ENCODE results near the gene AMPD3.

AMPD3 gene

GRCh38 chr11:10494636-10495463 is 39.8 kb downstream of the AMPD3 start:
- no peak overlapping the region for H3K4me2 ChIP-seq (ENCODE audit: low read length)
- H3K27me3 ChIP-seq (ENCODE audit: control insufficient read depth, insufficient read depth, low read length): no peaks in the 10 kb centered on the region
- no peak overlapping the region for H3K4me3 ChIP-seq (ENCODE audit: low read length)
- H3K36me3 ChIP-seq (ENCODE audit: insufficient read depth, low read length): peaks cover 55% of the 10 kb centered on the region
- H3K9ac ChIP-seq (ENCODE audit: low read depth, low read length): no peak overlapping the region
- peaks cover 23% of the 10 kb centered on the region for H3K4me1 ChIP-seq (ENCODE audit: control insufficient read depth, insufficient read depth, low read length)
- H3K9me3 ChIP-seq (replicated peaks; ENCODE audit: low read length): no peaks in the 10 kb centered on the region

GRCh38 chr11:10495464-10495786 is 40.4 kb downstream of the AMPD3 start:
- Histone ChIP-seq H3K4me1 (ENCODE audit: control insufficient read depth, insufficient read depth, low read length) (peaks cover 18% of the 10 kb centered on the region), H3K9me3 (replicated peaks; ENCODE audit: low read length) (no peaks in the 10 kb centered on the region), H3K9ac (ENCODE audit: low read depth, low read length) (no peak overlapping the region), H3K27me3 (ENCODE audit: control insufficient read depth, insufficient read depth, low read length) (no peaks in the 10 kb centered on the region), H3K4me2 (ENCODE audit: low read length) (no peak overlapping the region), H3K4me3 (ENCODE audit: low read length) (no peak overlapping the region), H3K36me3 (ENCODE audit: insufficient read depth, low read length) (peaks cover 61% of the 10 kb centered on the region)

GRCh38 chr11:10496296-10496936 is 41.4 kb downstream of the AMPD3 start:
- peaks cover 9% of the 10 kb centered on the region for H3K4me1 ChIP-seq (ENCODE audit: control insufficient read depth, insufficient read depth, low read length)
- H3K36me3 ChIP-seq (ENCODE audit: insufficient read depth, low read length): peaks cover 70% of the 10 kb centered on the region
- H3K9me3 ChIP-seq (replicated peaks; ENCODE audit: low read length): no peaks in the 10 kb centered on the region
- no peak overlapping the region for H3K4me3 ChIP-seq (ENCODE audit: low read length)
- no peak overlapping the region for H3K4me2 ChIP-seq (ENCODE audit: low read length)
- no peak overlapping the region for H3K9ac ChIP-seq (ENCODE audit: low read depth, low read length)
- H3K27me3 ChIP-seq (ENCODE audit: control insufficient read depth, insufficient read depth, low read length): no peaks in the 10 kb centered on the region

- Histone ChIP-seq H3K9me3 (replicated peaks; ENCODE audit: low read length) (no peaks in the 10 kb centered on the region), H3K4me2 (ENCODE audit: low read length) (no peak overlapping the region), H3K27me3 (ENCODE audit: control insufficient read depth, insufficient read depth, low read length) (no peaks in the 10 kb centered on the region), H3K36me3 (ENCODE audit: insufficient read depth, low read length) (peaks cover 78% of the 10 kb centered on the region), H3K4me3 (ENCODE audit: low read length) (no peak overlapping the region), H3K4me1 (ENCODE audit: control insufficient read depth, insufficient read depth, low read length) (no peaks in the 10 kb centered on the region), H3K9ac (ENCODE audit: low read depth, low read length) (no peak overlapping the region)
These were observed 42.4 kb downstream of the AMPD3 start for GRCh38 chr11:10497371-10498021.

GRCh38 chr11:10498022-10498400 is 42.9 kb downstream of the AMPD3 start:
- H3K4me1 ChIP-seq (ENCODE audit: control insufficient read depth, insufficient read depth, low read length): no peaks in the 10 kb centered on the region
- H3K4me3 ChIP-seq (ENCODE audit: low read length): no peak overlapping the region
- no peak overlapping the region for H3K4me2 ChIP-seq (ENCODE audit: low read length)
- H3K9me3 ChIP-seq (replicated peaks; ENCODE audit: low read length): no peaks in the 10 kb centered on the region
- H3K36me3 ChIP-seq (ENCODE audit: insufficient read depth, low read length): peaks cover 79% of the 10 kb centered on the region
- no peaks in the 10 kb centered on the region for H3K27me3 ChIP-seq (ENCODE audit: control insufficient read depth, insufficient read depth, low read length)
- H3K9ac ChIP-seq (ENCODE audit: low read depth, low read length): no peak overlapping the region

- H3K27me3 ChIP-seq (ENCODE audit: control insufficient read depth, insufficient read depth, low read length): no peaks in the 10 kb centered on the region
- H3K4me1 ChIP-seq (ENCODE audit: control insufficient read depth, insufficient read depth, low read length): no peaks in the 10 kb centered on the region
- H3K9ac ChIP-seq (ENCODE audit: low read depth, low read length): no peak overlapping the region
- no peak overlapping the region for H3K4me3 ChIP-seq (ENCODE audit: low read length)
- no peaks in the 10 kb centered on the region for H3K9me3 ChIP-seq (replicated peaks; ENCODE audit: low read length)
- peaks cover 75% of the 10 kb centered on the region for H3K36me3 ChIP-seq (ENCODE audit: insufficient read depth, low read length)
- H3K4me2 ChIP-seq (ENCODE audit: low read length): no peak overlapping the region
These were observed 43.6 kb downstream of the AMPD3 start for GRCh38 chr11:10498426-10499250.

GRCh38 chr11:10499452-10499851 is 44.4 kb downstream of the AMPD3 start:
- no peaks in the 10 kb centered on the region for H3K27me3 ChIP-seq (ENCODE audit: control insufficient read depth, insufficient read depth, low read length)
- no peak overlapping the region for H3K4me2 ChIP-seq (ENCODE audit: low read length)
- peaks cover 73% of the 10 kb centered on the region for H3K36me3 ChIP-seq (ENCODE audit: insufficient read depth, low read length)
- no peak overlapping the region for H3K4me3 ChIP-seq (ENCODE audit: low read length)
- H3K4me1 ChIP-seq (ENCODE audit: control insufficient read depth, insufficient read depth, low read length): no peaks in the 10 kb centered on the region
- no peaks in the 10 kb centered on the region for H3K9me3 ChIP-seq (replicated peaks; ENCODE audit: low read length)
- no peak overlapping the region for H3K9ac ChIP-seq (ENCODE audit: low read depth, low read length)

GRCh38 chr11:10499874-10500601 is 45.0 kb downstream of the AMPD3 start:
- Histone ChIP-seq H3K4me2 (ENCODE audit: low read length) (no peak overlapping the region), H3K4me1 (ENCODE audit: control insufficient read depth, insufficient read depth, low read length) (no peaks in the 10 kb centered on the region), H3K4me3 (ENCODE audit: low read length) (no peak overlapping the region), H3K9ac (ENCODE audit: low read depth, low read length) (no peak overlapping the region), H3K9me3 (replicated peaks; ENCODE audit: low read length) (no peaks in the 10 kb centered on the region), H3K27me3 (ENCODE audit: control insufficient read depth, insufficient read depth, low read length) (no peaks in the 10 kb centered on the region), H3K36me3 (ENCODE audit: insufficient read depth, low read length) (peaks cover 72% of the 10 kb centered on the region)

GRCh38 chr11:10500757-10501684 is 46.0 kb downstream of the AMPD3 start:
- H3K9me3 ChIP-seq (replicated peaks; ENCODE audit: low read length): no peaks in the 10 kb centered on the region
- peaks cover 68% of the 10 kb centered on the region for H3K36me3 ChIP-seq (ENCODE audit: insufficient read depth, low read length)
- peaks cover 9% of the 10 kb centered on the region for H3K4me1 ChIP-seq (ENCODE audit: control insufficient read depth, insufficient read depth, low read length)
- no peak overlapping the region for H3K9ac ChIP-seq (ENCODE audit: low read depth, low read length)
- no peak overlapping the region for H3K4me3 ChIP-seq (ENCODE audit: low read length)
- H3K4me2 ChIP-seq (ENCODE audit: low read length): no peak overlapping the region
- H3K27me3 ChIP-seq (ENCODE audit: control insufficient read depth, insufficient read depth, low read length): no peaks in the 10 kb centered on the region

GRCh38 chr11:10502065-10502680 is 47.1 kb downstream of the AMPD3 start:
- Histone ChIP-seq H3K9ac (ENCODE audit: low read depth, low read length) (no peak overlapping the region), H3K36me3 (ENCODE audit: insufficient read depth, low read length) (peaks cover 69% of the 10 kb centered on the region), H3K27me3 (ENCODE audit: control insufficient read depth, insufficient read depth, low read length) (no peaks in the 10 kb centered on the region), H3K4me3 (ENCODE audit: low read length) (no peak overlapping the region), H3K9me3 (replicated peaks; ENCODE audit: low read length) (no peaks in the 10 kb centered on the region), H3K4me2 (ENCODE audit: low read length) (no peak overlapping the region), H3K4me1 (ENCODE audit: control insufficient read depth, insufficient read depth, low read length) (peaks cover 10% of the 10 kb centered on the region)

All from skeletal muscle satellite cell (primary cell).